DOHH2 (cell line): ENCODE results near the gene ZNF552.

Experiments used
- CTCF ChIP-seq: fragments of 200-600 bp; sonication (generic); IDR thresholded peaks from one replicate; pipeline ENCODE4 v1.5.1; 2014; ENCODE audit warnings: antibody characterized with exemption, mild to moderate bottlenecking, low read depth, low read length; ENCODE audit not compliant: poor library complexity, severe bottlenecking
- EZH2phosphoT487 ChIP-seq: fragments of 200-600 bp; sonication (generic); IDR thresholded peaks from 2 replicates; pipeline ENCODE4 v1.6.1; 2017; ENCODE audit warnings: borderline replicate concordance, mild to moderate bottlenecking, antibody characterized with exemption, low read length, moderate library complexity, mixed read lengths

GRCh38 chr19:57816652-57817051 is 1.9 kb upstream of the ZNF552 start:
- no peak for TF ChIP-seq CTCF
- TF ChIP-seq EZH2phosphoT487 = no peak
